ENCODE measurements around the gene TAX1BP1. TPM values are rescaled to one million over a fixed set of nuclear protein-coding genes. Genes with fewer than 3 reads are reported as not detected.

The TAX1BP1 gene
- total and polyA plus RNA-seq, 8 donors, result 28.3 to 64.6 (median 46.4) TPM

- intact Hi-C loops (cut with DNase I), result no loop called here
- Histone ChIP-seq H3K27ac (no peak overlapping the region), H3K4me1 (peaks cover 33 to 49% (median 45%) of the 10 kb centered on the region in 3 donors), H3K27me3 (no peaks in the 10 kb centered on the region), H3K36me3 (no peaks in the 10 kb centered on the region), H3K4me3 (no peak overlapping the region), H3K9me3 (no peaks in the 10 kb centered on the region)
- no peak for DNase-seq
- no peak for FAIRE-seq
- TF ChIP-seq CTCF (IDR thresholded peaks at IDR 0.05), result no peak
- WGBS, 2 donors, result 78 to 79% methylated on average over 8 of the region's 8 CpGs
- ATAC-seq, result no peak
Observed at GRCh38 chr7:27876756-27877155, 136.8 kb downstream of the TAX1BP1 start.

Other genes with a start within 250 kb of the TAX1BP1 start
- gene HIBADH, start 77.3 kb upstream of the TAX1BP1 start, total RNA-seq, result 10 to 100 TPM; 10.2 to 19.3 (median 14.2) TPM
- 10 to 100 TPM; 10.8 to 23.3 TPM for gene HIBADH, start 77.3 kb upstream of the TAX1BP1 start, polyA plus RNA-seq